Psoas muscle (tissue), 8 donors: Measurements from ENCODE around the gene TFB1M. TPM values are rescaled to one million over a fixed set of nuclear protein-coding genes. Genes with fewer than 3 reads are reported as not detected.

ENCODE experiments used
- ATAC-seq, 4 donors: fragments of 200-7000 bp; cut with Tn5 transposase; one replicate each; pipeline ENCODE4 v1.9.1; 2020; ENCODE audit warnings: moderate library complexity in 3 of 4, mild to moderate bottlenecking in 2 of 4
- DNase-seq, 2 donors: peaks; one replicate each; pipeline ENCODE4 v3.0.0-alpha.2; 2020
- H3K27ac ChIP-seq: fragments of 200-600 bp; one replicate; pipeline ENCODE4 v1.8.0; 2022
- H3K27me3 ChIP-seq, 3 donors: fragments of 200-600 bp in 1 of 3; one replicate each; pipeline versions ENCODE4 v1.6.1 to v1.8.0; 2013 to 2022; ENCODE audit warnings: low read length in 2 of 3, mild to moderate bottlenecking in 2 of 3, moderate library complexity in 1 of 3; ENCODE audit not compliant: insufficient read depth in 3 of 3
- H3K36me3 ChIP-seq, 2 donors: fragments of 200-600 bp in 1 of 2; one replicate each; pipeline versions ENCODE4 v1.6.1 to v1.8.0; 2013 to 2022; ENCODE audit warnings: low read depth in 1 of 2, mild to moderate bottlenecking in 1 of 2, moderate library complexity in 1 of 2; ENCODE audit not compliant: insufficient read depth in 1 of 2
- H3K4me1 ChIP-seq: fragments of 200-600 bp; one replicate; pipeline ENCODE4 v1.8.0; 2022
- H3K4me3 ChIP-seq: fragments of 200-600 bp; one replicate; pipeline ENCODE4 v1.8.0; 2022; ENCODE audit warnings: mild to moderate bottlenecking
- H3K9me3 ChIP-seq: fragments of 200-600 bp; one replicate; pipeline ENCODE4 v1.8.0; 2022
- WGBS, 3 donors: extraction: QIAGEN DNeasy Blood & Tissue Kit; methylation state at CpG; one replicate each; pipeline versions ENCODE4 v1.1.6 to v1.1.7; 2013; 5-methylcytosine and 5-hydroxymethylcytosine counted together
- intact Hi-C, 2 donors: fragments of 100-400 bp; cut with DNase I; formaldehyde crosslinking; loops; one replicate each; pipeline versions ENCODE4 v1.11.0 to v1.14.2; 2022
- polyA plus RNA-seq, 3 donors: library from polyadenylated mRNA; stranded (reverse); fragments of 200-250 nt; gene quantifications; one replicate each; pipeline ENCODE4 v1.2.3, GENCODE V29; 2013
- total RNA-seq, 4 donors: library from RNA; stranded (reverse); fragmentation: NEBNext Ultra II Directional in 2 of 4; extraction: Animal tissue kit (Norgen Biotek cat#: 25700) in 2 of 4; gene quantifications; one replicate each; pipeline versions ENCODE4 v1.2.1 to v1.2.4, GENCODE V29; 2021 to 2023
- TF ChIP-seq, protein P1 (sequence below): fragments of 200-600 bp; IDR thresholded peaks from one replicate; pipeline ENCODE4 v1.8.0; 2022; ENCODE audit warnings: antibody characterized with exemption
- donor health status: healthy with polysubstance abuse.
- donor health status: DM: no; HTN: no; CAD: no; lungs with moderate emphysema.
- donor health status: Bipolar disorder and iron deficiency.
- donor health status: healthy.
- donor health status: DM: yes; HTN: yes; CAD: no.
- donor health status: DM: no; HTN: no; CAD: no.
- donor health status: DM: no; HTN: no; CAD: no.
- donor health status: DM: yes; HTN: yes; CAD: no.

The TFB1M gene
- total and polyA plus RNA-seq, 7 donors, result 7.2 to 25.9 (median 17.8) TPM

DNA sequence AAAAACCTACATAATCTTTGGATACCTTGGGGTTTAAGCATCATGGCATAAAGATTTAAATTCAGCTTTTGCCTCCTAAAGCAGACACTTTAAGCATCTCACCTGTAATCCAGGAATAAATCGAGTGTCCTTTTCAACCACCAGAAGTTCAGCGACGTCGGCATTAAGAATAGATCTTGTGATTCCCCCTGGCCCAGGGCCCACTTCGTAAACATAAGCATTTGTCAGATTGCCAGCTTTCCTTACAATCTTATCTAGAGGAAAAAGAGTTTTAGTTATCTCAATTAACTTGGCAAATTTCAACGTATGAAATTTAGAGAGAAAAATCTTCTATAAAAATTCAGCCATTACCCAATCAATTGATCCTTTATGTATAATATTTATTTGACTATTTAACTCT is 3.2 kb downstream of the TFB1M start:
- 60 to 68% (median 65%) methylated on average over 6 of the region's 6 CpGs for WGBS, 3 donors

DNA sequence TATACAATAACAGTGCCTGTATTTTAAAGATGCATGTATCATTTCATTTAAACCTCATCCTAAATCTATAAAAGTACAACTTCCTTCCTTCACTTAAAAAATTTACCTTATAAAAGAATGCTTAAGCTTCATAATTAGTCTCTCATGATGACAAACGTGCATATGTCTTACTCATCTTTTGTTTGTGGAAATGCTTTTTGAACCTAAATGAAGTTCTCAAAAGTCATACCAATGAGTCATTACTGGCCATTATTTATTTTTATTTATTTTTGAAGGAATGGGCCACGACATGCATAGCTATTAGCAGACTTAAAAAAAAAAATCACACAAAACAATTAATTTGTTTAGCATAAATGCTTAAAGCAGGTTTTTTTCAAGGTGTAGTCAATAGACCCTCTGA is 3.7 kb downstream of the TFB1M start:
- Histone ChIP-seq H3K4me3 (no peak overlapping the region), H3K27ac (no peak overlapping the region), H3K27me3 (no peaks in the 10 kb centered on the region), H3K9me3 (no peaks in the 10 kb centered on the region), H3K4me1 (peaks cover 12% of the 10 kb centered on the region), H3K36me3 (peaks cover 4 to 67% of the 10 kb centered on the region in 2 donors)
- TF ChIP-seq, protein P1, sequence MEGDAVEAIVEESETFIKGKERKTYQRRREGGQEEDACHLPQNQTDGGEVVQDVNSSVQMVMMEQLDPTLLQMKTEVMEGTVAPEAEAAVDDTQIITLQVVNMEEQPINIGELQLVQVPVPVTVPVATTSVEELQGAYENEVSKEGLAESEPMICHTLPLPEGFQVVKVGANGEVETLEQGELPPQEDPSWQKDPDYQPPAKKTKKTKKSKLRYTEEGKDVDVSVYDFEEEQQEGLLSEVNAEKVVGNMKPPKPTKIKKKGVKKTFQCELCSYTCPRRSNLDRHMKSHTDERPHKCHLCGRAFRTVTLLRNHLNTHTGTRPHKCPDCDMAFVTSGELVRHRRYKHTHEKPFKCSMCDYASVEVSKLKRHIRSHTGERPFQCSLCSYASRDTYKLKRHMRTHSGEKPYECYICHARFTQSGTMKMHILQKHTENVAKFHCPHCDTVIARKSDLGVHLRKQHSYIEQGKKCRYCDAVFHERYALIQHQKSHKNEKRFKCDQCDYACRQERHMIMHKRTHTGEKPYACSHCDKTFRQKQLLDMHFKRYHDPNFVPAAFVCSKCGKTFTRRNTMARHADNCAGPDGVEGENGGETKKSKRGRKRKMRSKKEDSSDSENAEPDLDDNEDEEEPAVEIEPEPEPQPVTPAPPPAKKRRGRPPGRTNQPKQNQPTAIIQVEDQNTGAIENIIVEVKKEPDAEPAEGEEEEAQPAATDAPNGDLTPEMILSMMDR, result no peak
- 74 to 81% (median 78%) methylated on average over 2 of the region's 2 CpGs for WGBS, 3 donors
- ATAC-seq (no peak), DNase-seq (no peak)
- intact Hi-C loops, result no loop called here

More for the DNA sequence above, 3.2 kb downstream of the TFB1M start:
- intact Hi-C loops, result no loop called here
- H3K27ac ChIP-seq, result no peak overlapping the region
- H3K9me3 ChIP-seq, result no peaks in the 10 kb centered on the region
- H3K4me3 ChIP-seq, result no peak overlapping the region
- TF ChIP-seq, protein P1, result no peak
- no peaks in the 10 kb centered on the region for H3K27me3 ChIP-seq
- H3K4me1 ChIP-seq, result peaks cover 12% of the 10 kb centered on the region
- H3K36me3 ChIP-seq, result peaks cover 4 to 67% of the 10 kb centered on the region in 2 donors
- no peak for DNase-seq
- ATAC-seq, result no peak

DNA sequence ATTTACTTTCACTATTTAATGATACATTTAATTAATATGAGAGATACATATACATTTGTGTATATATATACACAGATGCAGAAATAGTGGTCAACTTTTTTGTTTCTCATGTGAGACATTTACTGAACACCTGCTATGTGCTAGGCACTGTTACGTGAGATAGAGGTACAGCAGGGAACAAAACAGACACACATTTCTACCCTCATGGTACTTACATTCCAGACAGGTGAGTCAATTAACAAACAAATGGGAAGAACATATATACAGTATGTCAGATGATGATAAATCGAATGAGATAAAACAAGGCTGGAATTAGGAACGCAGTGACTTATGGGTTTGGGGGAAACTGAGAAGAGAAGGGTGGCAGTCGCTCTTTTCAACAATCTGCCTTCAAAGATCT is 5.1 kb downstream of the TFB1M start:
- 82 to 98% (median 95%) methylated on average over 4 of the region's 4 CpGs for WGBS, 3 donors
- no peak for ATAC-seq
- Histone ChIP-seq H3K27me3 (no peaks in the 10 kb centered on the region), H3K4me1 (peaks cover 12% of the 10 kb centered on the region), H3K27ac (no peak overlapping the region), H3K9me3 (no peaks in the 10 kb centered on the region), H3K4me3 (no peak overlapping the region), H3K36me3 (peaks cover 4 to 72% of the 10 kb centered on the region in 2 donors)
- TF ChIP-seq, protein P1, result no peak
- intact Hi-C loops, result loop anchor here in 1 of 2 donors (5.0 kb wide), 1 partner anchor 127 kb away; no protein-coding TSS in a partner anchor
- no peak for DNase-seq

DNA sequence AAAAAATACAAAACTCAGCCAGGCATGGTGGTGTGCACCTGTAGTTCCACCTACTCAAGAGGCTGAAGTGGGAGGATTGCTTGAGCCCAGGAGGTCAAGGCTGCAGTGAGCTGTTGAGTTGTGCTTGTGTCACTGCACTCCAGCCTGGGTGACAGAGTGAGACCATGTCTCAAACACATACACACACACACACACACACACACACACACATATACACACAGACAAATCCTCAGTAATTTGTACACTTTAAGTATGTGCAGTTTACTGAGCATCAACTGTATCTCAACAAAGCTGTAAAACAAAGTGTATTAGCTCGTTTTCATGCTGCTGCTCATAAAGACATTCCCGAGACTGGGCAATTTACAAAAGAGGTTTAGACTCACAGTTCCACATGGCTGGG is 7.3 kb downstream of the TFB1M start:
- 86 to 88% (median 88%) methylated on average over 2 of the region's 2 CpGs for WGBS, 3 donors
- H3K27me3 ChIP-seq, result no peaks in the 10 kb centered on the region

More for the DNA sequence above, 7.3 kb downstream of the TFB1M start:
- TF ChIP-seq, protein P1, result no peak
- ATAC-seq (no peak), DNase-seq (no peak)
- intact Hi-C loops, result loop anchor here in 1 of 2 donors (5.0 kb wide), 1 partner anchor 125 kb away; no protein-coding TSS in a partner anchor
- Histone ChIP-seq H3K4me1 (peaks cover 4% of the 10 kb centered on the region), H3K27ac (no peak overlapping the region), H3K4me3 (no peak overlapping the region), H3K36me3 (peaks cover 4 to 83% of the 10 kb centered on the region in 2 donors), H3K9me3 (no peaks in the 10 kb centered on the region)
